Activated CD8-positive, alpha-beta memory T cell treated with anti-CD3 and anti-CD28 coated beads, Interleukin-2, amount 50 U/mL, for 1 hour (primary cell): Measurements from ENCODE around the gene TNFSF15.
"Not testable (repeated sequence)": the region's sequence is repeated elsewhere in the genome, so short reads cannot be mapped to it uniquely, and the experiment has no call there.

Experiments used
- DNase-seq: peaks from one replicate; pipeline ENCODE4 v3.0.0-alpha.2; 2020; ENCODE audit errors: extremely low read depth

The TNFSF15 gene

GRCh38 chr9:114756920-114757319, 48.9 kb downstream of the TNFSF15 start:
- DNase-seq: no peak

- DNase-seq: no peak
These were observed 51.3 kb downstream of the TNFSF15 start for GRCh38 chr9:114754581-114754980.

GRCh38 chr9:114746591-114747346, 59.1 kb downstream of the TNFSF15 start:
- DNase-seq: no peak

- DNase-seq: no peak
These were observed 59.8 kb downstream of the TNFSF15 start for GRCh38 chr9:114745879-114746550.

GRCh38 chr9:114745108-114745848, 60.6 kb downstream of the TNFSF15 start:
- DNase-seq: no peak

GRCh38 chr9:114743446-114743845, 62.4 kb downstream of the TNFSF15 start:
- DNase-seq: no peak

GRCh38 chr9:114742947-114743346, 62.9 kb downstream of the TNFSF15 start:
- DNase-seq: no peak

GRCh38 chr9:114741521-114741920, 64.3 kb downstream of the TNFSF15 start:
- not testable (repeated sequence) for DNase-seq

- DNase-seq: peak; percentile 40
These were observed 67.1 kb downstream of the TNFSF15 start for GRCh38 chr9:114738581-114739316.

GRCh38 chr9:114737847-114738246, 68.0 kb downstream of the TNFSF15 start:
- DNase-seq: no peak

GRCh38 chr9:114737118-114737517, 68.7 kb downstream of the TNFSF15 start:
- DNase-seq: no peak

- DNase-seq: no peak
These were observed 70.1 kb downstream of the TNFSF15 start for GRCh38 chr9:114735704-114736103.

GRCh38 chr9:114735139-114735538, 70.7 kb downstream of the TNFSF15 start:
- DNase-seq: not testable (repeated sequence)
